RWPE2 (cell line): ENCODE measurements around the gene AGBL4.
A peak's percentile ranks its signal among the peaks of the same experiment; 100 is the strongest.

Experiments
- ATAC-seq: fragments of 200-7000 bp; cut with Tn5 transposase; 3 replicates; pipeline ENCODE4 v1.9.1; 2021; ENCODE audit warnings: low read depth
- DNase-seq: peaks from one replicate; pipeline ENCODE4 v3.0.0-alpha.2; 2020; ENCODE audit warnings: low spot score
- H3K27ac ChIP-seq: fragments of 450-650 bp; 2 replicates; pipeline ENCODE4 v1.5.1; 2017; ENCODE audit warnings: mild to moderate bottlenecking; ENCODE audit not compliant: poor library complexity, severe bottlenecking
- H3K27me3 ChIP-seq: fragments of 250-450 bp; sonication (Bioruptor Pico); 2 replicates; pipeline ENCODE4 v1.5.1; 2021; ENCODE audit warnings: mild to moderate bottlenecking, moderate library complexity; ENCODE audit not compliant: insufficient read depth, poor library complexity, severe bottlenecking
- H3K36me3 ChIP-seq: fragments of 250-450 bp; sonication (Bioruptor Pico); 2 replicates; pipeline ENCODE4 v1.5.1; 2020; ENCODE audit warnings: low read depth, mild to moderate bottlenecking, moderate library complexity
- H3K4me1 ChIP-seq: fragments of 250-450 bp; sonication (Bioruptor Pico); 2 replicates; pipeline ENCODE4 v1.5.1; 2021; ENCODE audit warnings: mild to moderate bottlenecking, moderate library complexity; ENCODE audit not compliant: insufficient read depth, poor library complexity, severe bottlenecking
- H3K4me3 ChIP-seq: fragments of 250-450 bp; sonication (Bioruptor Pico); 2 replicates; pipeline ENCODE4 v1.5.1; 2021; ENCODE audit warnings: mild to moderate bottlenecking, moderate library complexity; ENCODE audit not compliant: severe bottlenecking
- H3K9me3 ChIP-seq: fragments of 250-450 bp; sonication (Bioruptor Pico); 2 replicates; pipeline ENCODE4 v1.5.1; 2021; ENCODE audit warnings: mild to moderate bottlenecking, moderate library complexity; ENCODE audit not compliant: severe bottlenecking
- TF ChIP-seq, protein P1 (sequence below): fragments of 450-650 bp; IDR thresholded peaks from one replicate; pipeline ENCODE4 v1.5.1; 2017; ENCODE audit warnings: mild to moderate bottlenecking, moderate library complexity; ENCODE audit not compliant: poor library complexity, severe bottlenecking

Gene AGBL4

DNA sequence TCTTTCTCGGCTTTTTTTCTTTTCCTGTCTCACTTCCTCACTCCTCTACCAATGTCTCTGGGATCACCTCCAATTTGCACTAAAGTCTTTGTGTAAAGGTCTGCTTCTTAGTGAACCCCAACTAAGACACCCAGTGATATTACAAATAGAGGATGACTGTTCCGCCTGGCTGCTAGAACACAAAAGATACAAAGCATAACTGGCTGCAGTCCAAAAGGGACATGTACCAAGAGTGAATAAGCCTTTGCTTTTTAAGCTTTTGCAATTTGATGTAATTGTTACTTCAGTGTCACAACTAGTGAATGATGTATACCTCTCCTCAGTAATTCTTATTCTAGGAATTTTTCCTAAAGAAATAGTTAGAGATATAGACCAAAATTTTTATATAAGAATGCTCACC, 1164.3 kb downstream of the AGBL4 start:
- TF ChIP-seq, protein P1, sequence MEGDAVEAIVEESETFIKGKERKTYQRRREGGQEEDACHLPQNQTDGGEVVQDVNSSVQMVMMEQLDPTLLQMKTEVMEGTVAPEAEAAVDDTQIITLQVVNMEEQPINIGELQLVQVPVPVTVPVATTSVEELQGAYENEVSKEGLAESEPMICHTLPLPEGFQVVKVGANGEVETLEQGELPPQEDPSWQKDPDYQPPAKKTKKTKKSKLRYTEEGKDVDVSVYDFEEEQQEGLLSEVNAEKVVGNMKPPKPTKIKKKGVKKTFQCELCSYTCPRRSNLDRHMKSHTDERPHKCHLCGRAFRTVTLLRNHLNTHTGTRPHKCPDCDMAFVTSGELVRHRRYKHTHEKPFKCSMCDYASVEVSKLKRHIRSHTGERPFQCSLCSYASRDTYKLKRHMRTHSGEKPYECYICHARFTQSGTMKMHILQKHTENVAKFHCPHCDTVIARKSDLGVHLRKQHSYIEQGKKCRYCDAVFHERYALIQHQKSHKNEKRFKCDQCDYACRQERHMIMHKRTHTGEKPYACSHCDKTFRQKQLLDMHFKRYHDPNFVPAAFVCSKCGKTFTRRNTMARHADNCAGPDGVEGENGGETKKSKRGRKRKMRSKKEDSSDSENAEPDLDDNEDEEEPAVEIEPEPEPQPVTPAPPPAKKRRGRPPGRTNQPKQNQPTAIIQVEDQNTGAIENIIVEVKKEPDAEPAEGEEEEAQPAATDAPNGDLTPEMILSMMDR = no peak
- Histone ChIP-seq H3K4me1 (no peaks in the 10 kb centered on the region), H3K36me3 (no peaks in the 10 kb centered on the region), H3K4me3 (no peak overlapping the region), H3K9me3 (no peaks in the 10 kb centered on the region), H3K27ac (no peak overlapping the region), H3K27me3 (no peaks in the 10 kb centered on the region)
- no peak for DNase-seq
- ATAC-seq = peak; percentile 50; the same call in 2 of the 3 replicates

DNA sequence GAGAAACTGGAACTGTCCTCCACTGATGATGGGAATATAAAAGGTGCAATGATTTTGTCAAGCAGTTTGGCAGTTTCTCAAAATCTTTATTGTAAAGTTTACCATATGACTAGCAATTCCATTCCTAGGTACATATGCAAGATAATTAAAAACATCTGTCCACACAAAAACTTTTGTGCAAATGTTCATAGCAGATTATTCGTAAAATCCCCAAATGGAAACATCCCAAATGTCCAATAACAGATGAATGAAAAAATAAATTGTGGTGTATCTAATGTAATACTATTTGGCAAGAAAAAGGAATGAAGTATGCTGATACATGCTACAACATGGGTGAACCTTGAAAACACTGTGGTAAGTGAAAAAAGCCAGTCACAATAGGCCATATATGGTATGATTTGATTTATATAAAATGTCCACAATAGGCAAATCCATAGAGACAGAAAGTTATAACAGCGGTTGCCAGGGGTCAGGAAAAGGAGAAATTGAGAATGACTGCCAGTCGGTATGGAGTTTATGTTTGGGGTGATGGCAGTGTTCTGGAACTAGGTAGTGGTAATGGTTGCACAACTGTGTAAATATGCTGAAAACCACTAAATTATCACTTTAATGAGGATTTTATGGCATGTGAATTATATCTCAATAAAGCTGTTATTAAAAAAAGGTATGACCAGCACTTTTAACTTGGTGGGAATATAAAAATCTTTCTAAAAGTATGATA, 1165.4 kb downstream of the AGBL4 start:
- H3K4me3 ChIP-seq = no peak overlapping the region
- DNase-seq (no peak), ATAC-seq (no peak)
- H3K27me3 ChIP-seq = no peaks in the 10 kb centered on the region
- H3K27ac ChIP-seq = no peak overlapping the region
- no peaks in the 10 kb centered on the region for H3K36me3 ChIP-seq
- no peaks in the 10 kb centered on the region for H3K9me3 ChIP-seq
- TF ChIP-seq, protein P1 = no peak
- H3K4me1 ChIP-seq = no peaks in the 10 kb centered on the region

DNA sequence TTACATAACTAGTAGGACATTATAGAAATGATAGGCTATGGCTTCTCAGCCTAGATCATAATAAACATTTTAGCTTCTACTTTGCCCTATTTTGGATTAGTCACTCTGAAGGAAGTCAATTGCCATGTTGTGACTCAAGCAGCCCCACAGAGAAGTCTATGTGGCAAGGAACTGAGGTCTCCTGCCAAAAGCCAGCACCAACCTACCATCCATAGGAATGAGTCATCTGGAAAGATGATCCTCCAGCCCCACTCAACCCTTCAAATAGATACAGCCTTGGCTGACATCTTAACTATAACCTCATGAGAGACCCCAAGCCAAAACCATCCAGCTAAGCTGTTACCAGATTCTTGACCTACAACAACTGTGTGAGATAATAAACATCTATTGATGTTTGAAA, 1170.7 kb downstream of the AGBL4 start:
- Histone ChIP-seq H3K36me3 (no peaks in the 10 kb centered on the region), H3K9me3 (no peaks in the 10 kb centered on the region), H3K4me1 (peaks cover 7% of the 10 kb centered on the region), H3K27me3 (no peaks in the 10 kb centered on the region), H3K27ac (peak overlapping the region; percentile 39), H3K4me3 (no peak overlapping the region)
- peak; percentile 61 for DNase-seq
- ATAC-seq = peak; percentile 97
- TF ChIP-seq, protein P1 = no peak

DNA sequence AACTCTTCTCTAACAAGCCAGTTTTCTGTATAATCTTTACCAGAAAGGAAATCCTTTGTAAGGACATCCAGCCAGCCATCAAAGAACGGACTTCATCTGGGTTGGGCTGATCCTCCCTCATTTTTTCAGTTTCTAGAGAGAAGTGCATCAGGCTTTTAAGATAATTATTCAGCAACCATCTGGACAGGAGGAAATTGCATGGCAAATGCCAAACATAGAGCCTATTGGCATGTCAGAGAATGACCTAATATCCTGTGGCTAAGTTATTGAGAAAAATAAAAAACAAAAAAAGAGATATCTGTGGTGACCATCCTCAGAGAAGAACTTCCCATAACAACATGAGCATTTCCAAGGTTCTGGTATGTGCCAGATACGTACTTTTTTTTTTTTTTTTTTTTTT, 1172.1 kb downstream of the AGBL4 start:
- no peaks in the 10 kb centered on the region for H3K36me3 ChIP-seq
- H3K27me3 ChIP-seq = no peaks in the 10 kb centered on the region
- H3K4me1 ChIP-seq = peaks cover 7% of the 10 kb centered on the region
- TF ChIP-seq, protein P1 = no peak
- no peak overlapping the region for H3K27ac ChIP-seq
- ATAC-seq = no peak
- no peak overlapping the region for H3K4me3 ChIP-seq
- no peak for DNase-seq
- no peaks in the 10 kb centered on the region for H3K9me3 ChIP-seq

DNA sequence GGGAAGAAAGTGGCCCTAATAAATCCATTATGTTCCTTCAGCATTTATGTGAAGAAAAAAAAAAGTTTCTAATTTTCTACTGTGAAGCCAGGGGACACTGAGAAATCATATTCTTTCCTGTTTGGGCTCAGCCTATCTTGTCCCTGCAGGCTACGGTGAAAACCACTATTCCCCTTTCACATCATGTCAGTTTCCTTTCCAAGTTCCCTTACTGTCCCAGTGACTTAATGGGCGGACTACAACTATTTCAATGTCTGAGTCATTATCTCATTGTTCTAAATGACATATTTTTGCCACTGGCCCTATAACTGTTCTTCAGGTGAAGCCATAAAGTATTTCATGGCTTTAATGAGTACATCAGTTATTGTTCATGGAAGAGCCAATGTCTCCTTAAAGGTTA, 1175.7 kb downstream of the AGBL4 start:
- Histone ChIP-seq H3K4me1 (peaks cover 4% of the 10 kb centered on the region), H3K27ac (no peak overlapping the region), H3K9me3 (no peaks in the 10 kb centered on the region), H3K4me3 (no peak overlapping the region), H3K27me3 (no peaks in the 10 kb centered on the region), H3K36me3 (no peaks in the 10 kb centered on the region)
- no peak for DNase-seq
- no peak for ATAC-seq
- TF ChIP-seq, protein P1 = no peak
